Measurements from ENCODE around the gene SLC25A42.

The SLC25A42 gene

GRCh38 chr19:19107654-19108053, 43.9 kb downstream of the SLC25A42 start:
- TF ChIP-seq GABPA (IDR thresholded peaks at IDR 0.05; ENCODE audit: low read depth) (no peak), CTCF (IDR thresholded peaks at IDR 0.05; ENCODE audit: insufficient read depth, low read length) (no peak), SPI1 (IDR thresholded peaks at IDR 0.05; ENCODE audit: borderline replicate concordance, low read depth) (no peak), REST (IDR thresholded peaks at IDR 0.05; ENCODE audit: insufficient replicate concordance, low read depth) (no peak), POLR2AphosphoS5 (IDR thresholded peaks at IDR 0.05; ENCODE audit: low read depth) (no peak)
- no peak for DNase-seq (ENCODE audit: low read depth in 1 of 2, low spot score in 1 of 2)
- Histone ChIP-seq H3K27ac (replicated peaks) (no peak overlapping the region), H3K4me3 (replicated peaks; ENCODE audit: insufficient read depth, low read length) (no peak overlapping the region), H3K27me3 (ENCODE audit: insufficient read depth, poor library complexity, severe bottlenecking) (peaks cover 6% of the 10 kb centered on the region)

GRCh38 chr19:19109601-19110000, 45.8 kb downstream of the SLC25A42 start:
- H3K27me3 ChIP-seq (ENCODE audit: insufficient read depth, poor library complexity, severe bottlenecking): peaks cover 6% of the 10 kb centered on the region
- no peak overlapping the region for H3K27ac ChIP-seq (replicated peaks)
- no peak overlapping the region for H3K4me3 ChIP-seq (replicated peaks; ENCODE audit: insufficient read depth, low read length)
- no peak for TF ChIP-seq CTCF (IDR thresholded peaks at IDR 0.05; ENCODE audit: insufficient read depth, low read length)
- no peak for TF ChIP-seq SPI1 (IDR thresholded peaks at IDR 0.05; ENCODE audit: borderline replicate concordance, low read depth)
- TF ChIP-seq GABPA (IDR thresholded peaks at IDR 0.05; ENCODE audit: low read depth): no peak
- TF ChIP-seq REST (IDR thresholded peaks at IDR 0.05; ENCODE audit: insufficient replicate concordance, low read depth): no peak
- no peak for TF ChIP-seq POLR2AphosphoS5 (IDR thresholded peaks at IDR 0.05; ENCODE audit: low read depth)
- DNase-seq (ENCODE audit: low read depth in 1 of 2, low spot score in 1 of 2): no peak

GRCh38 chr19:19110410-19111135, 46.8 kb downstream of the SLC25A42 start:
- peak; percentile 14 to 51 for DNase-seq (ENCODE audit: low read depth in 1 of 2, low spot score in 1 of 2)
- Histone ChIP-seq H3K27me3 (ENCODE audit: insufficient read depth, poor library complexity, severe bottlenecking) (peaks cover 6% of the 10 kb centered on the region), H3K4me3 (replicated peaks; ENCODE audit: insufficient read depth, low read length) (no peak overlapping the region), H3K27ac (replicated peaks) (no peak overlapping the region)
- TF ChIP-seq CTCF (IDR thresholded peaks at IDR 0.05; ENCODE audit: insufficient read depth, low read length) (peak; percentile 12), SPI1 (IDR thresholded peaks at IDR 0.05; ENCODE audit: borderline replicate concordance, low read depth) (no peak)

Data from HL-60 (cell line).